Liver (tissue), 3 donors: ENCODE measurements around the gene RB1.

ENCODE experiments used
- HNF4G ChIP-seq: IDR thresholded peaks from 2 replicates; pipeline ENCODE4 v1.6.1; 2016; ENCODE audit warnings: antibody characterized with exemption
- TAF1 ChIP-seq: conservative IDR thresholded peaks from 2 replicates; pipeline ENCODE4 v1.6.1; 2016; ENCODE audit warnings: antibody characterized with exemption, mild to moderate bottlenecking
- TF ChIP-seq, protein P1 (sequence below): IDR thresholded peaks from 2 replicates; pipeline ENCODE4 v1.6.1; 2016; ENCODE audit warnings: antibody characterized with exemption
- TF ChIP-seq, protein P2 (sequence below): fragments of 150-350 bp; IDR thresholded peaks from 2 replicates; pipeline ENCODE4 v1.5.1; 2017; ENCODE audit warnings: improper control_type of control experiment, low read depth, low read length; ENCODE audit not compliant: missing input control
- donor health status: healthy.
- donor health status: healthy.

DNA sequence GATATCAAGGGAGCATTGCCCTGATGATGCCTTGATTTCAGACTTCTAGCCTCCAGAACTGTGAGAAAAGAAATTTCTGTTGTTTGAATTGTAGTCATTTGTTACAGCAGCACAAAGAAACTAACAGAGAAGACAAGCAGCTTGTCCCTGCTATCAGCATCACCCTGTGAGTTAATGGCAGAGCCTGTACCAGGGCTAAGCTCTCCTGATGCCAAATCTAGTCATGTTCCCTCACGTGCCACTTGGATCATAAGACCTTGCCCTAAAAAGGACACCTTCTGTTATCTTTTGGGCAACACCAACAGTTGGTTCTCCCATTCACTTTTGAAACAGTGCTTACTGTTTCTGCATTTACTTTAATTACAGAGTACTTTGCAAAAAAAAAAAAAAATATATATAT is 214.5 kb downstream of the RB1 start:
- TF ChIP-seq, protein P1, sequence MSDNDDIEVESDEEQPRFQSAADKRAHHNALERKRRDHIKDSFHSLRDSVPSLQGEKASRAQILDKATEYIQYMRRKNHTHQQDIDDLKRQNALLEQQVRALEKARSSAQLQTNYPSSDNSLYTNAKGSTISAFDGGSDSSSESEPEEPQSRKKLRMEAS = no peak
- TF ChIP-seq, protein P2, sequence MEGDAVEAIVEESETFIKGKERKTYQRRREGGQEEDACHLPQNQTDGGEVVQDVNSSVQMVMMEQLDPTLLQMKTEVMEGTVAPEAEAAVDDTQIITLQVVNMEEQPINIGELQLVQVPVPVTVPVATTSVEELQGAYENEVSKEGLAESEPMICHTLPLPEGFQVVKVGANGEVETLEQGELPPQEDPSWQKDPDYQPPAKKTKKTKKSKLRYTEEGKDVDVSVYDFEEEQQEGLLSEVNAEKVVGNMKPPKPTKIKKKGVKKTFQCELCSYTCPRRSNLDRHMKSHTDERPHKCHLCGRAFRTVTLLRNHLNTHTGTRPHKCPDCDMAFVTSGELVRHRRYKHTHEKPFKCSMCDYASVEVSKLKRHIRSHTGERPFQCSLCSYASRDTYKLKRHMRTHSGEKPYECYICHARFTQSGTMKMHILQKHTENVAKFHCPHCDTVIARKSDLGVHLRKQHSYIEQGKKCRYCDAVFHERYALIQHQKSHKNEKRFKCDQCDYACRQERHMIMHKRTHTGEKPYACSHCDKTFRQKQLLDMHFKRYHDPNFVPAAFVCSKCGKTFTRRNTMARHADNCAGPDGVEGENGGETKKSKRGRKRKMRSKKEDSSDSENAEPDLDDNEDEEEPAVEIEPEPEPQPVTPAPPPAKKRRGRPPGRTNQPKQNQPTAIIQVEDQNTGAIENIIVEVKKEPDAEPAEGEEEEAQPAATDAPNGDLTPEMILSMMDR = no peak
- no peak for TF ChIP-seq HNF4G
- TF ChIP-seq TAF1 = no peak
